ENCODE data around the gene L3MBTL1. TPM values are rescaled to one million over a fixed set of nuclear protein-coding genes. Genes with fewer than 3 reads are reported as not detected.

L3MBTL1 gene
- polyA plus RNA-seq, 3 donors = 0.31 to 9.0 (median 0.36) TPM

DNA sequence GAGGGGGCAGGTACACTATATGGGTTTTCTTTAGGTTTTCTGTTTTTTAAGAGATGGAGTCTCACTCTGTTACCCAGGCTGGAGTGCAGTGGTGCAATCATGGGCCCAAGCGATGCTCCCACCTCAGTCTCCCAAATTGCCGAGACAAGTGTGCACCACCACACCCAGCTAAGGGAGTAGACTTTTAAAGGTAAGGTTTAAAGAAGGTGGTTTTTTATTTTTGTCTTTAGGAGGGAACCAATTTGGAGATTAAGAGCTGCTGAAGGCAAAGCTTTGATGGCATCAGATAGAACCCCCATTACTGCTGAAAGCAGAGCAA, 41.9 kb upstream of the L3MBTL1 start:
- Histone ChIP-seq H3K79me2 (ENCODE audit: insufficient read depth, low read length) (peaks cover 39% of the 10 kb centered on the region), H2AFZ (ENCODE audit: insufficient read depth, low read depth, low read length, poor library complexity, severe bottlenecking) (no peak overlapping the region), H3K27ac (ENCODE audit: low read depth in 1 of 2, low read length in 2 of 2) (no peak overlapping the region), H3K4me3 (replicated peaks in 1 of 3; ENCODE audit: low read depth in 2 of 3, low read length in 3 of 3) (no peak overlapping the region), H3K4me2 (replicated peaks; ENCODE audit: extremely low read depth, low read length, poor library complexity, severe bottlenecking) (no peak overlapping the region), H3K4me1 (ENCODE audit: control insufficient read depth in 1 of 2, insufficient read depth in 2 of 2, low read length in 2 of 2) (no peaks in the 10 kb centered on the region), H3K9ac (ENCODE audit: insufficient read depth, low read length, poor library complexity, severe bottlenecking) (no peak overlapping the region), H3K27me3 (ENCODE audit: control insufficient read depth in 2 of 2, insufficient read depth in 2 of 2, low read length in 2 of 2) (no peaks in the 10 kb centered on the region), H3K9me3 (replicated peaks in 1 of 2; ENCODE audit: control insufficient read depth in 1 of 2, insufficient read depth in 1 of 2, low read length in 2 of 2) (no peaks in the 10 kb centered on the region), H3K36me3 (replicated peaks in 1 of 2; ENCODE audit: control insufficient read depth in 1 of 2, insufficient read depth in 2 of 2, low read length in 2 of 2) (peaks cover 65 to 88% of the 10 kb centered on the region in 2 donors), H4K20me1 (ENCODE audit: insufficient read depth, low read length) (peaks cover 100% of the 10 kb centered on the region)
- H3K27me3 Mint-ChIP-seq (ENCODE audit: low read depth in 3 of 3) = peaks cover 0 to 3% (median 2%) of the 10 kb centered on the region in 3 donors
- no peak overlapping the region for H3K4me3 Mint-ChIP-seq
- TF ChIP-seq CTCF (IDR thresholded peaks at IDR 0.05) = no peak
- DNase-seq = no peak
- intact Hi-C loops (cut with micrococcal nuclease) = loop anchor here in 1 of 2 donors (10.0 kb wide), 1 partner anchor 839 kb away; no protein-coding TSS in a partner anchor
- H3K27ac Mint-ChIP-seq = no peak overlapping the region
- no CpG with 5 or more reads among the region's 2 CpGs for WGBS (ENCODE audit: insufficient coverage)
- no peaks in the 10 kb centered on the region for H3K9me3 Mint-ChIP-seq
- H3K36me3 Mint-ChIP-seq = peaks cover 76 to 91% of the 10 kb centered on the region in 2 donors
- peaks cover 18% of the 10 kb centered on the region for H3K4me1 Mint-ChIP-seq

GRCh38 chr20:43467589-43467988, 39.9 kb upstream of the L3MBTL1 start:
- Mint-ChIP-seq H3K27ac (no peak overlapping the region), H3K9me3 (no peaks in the 10 kb centered on the region), H3K36me3 (peaks cover 58 to 77% of the 10 kb centered on the region in 2 donors), H3K4me3 (no peak overlapping the region), H3K27me3 (ENCODE audit: low read depth in 3 of 3) (peaks cover 0 to 3% (median 2%) of the 10 kb centered on the region in 3 donors), H3K4me1 (peaks cover 12% of the 10 kb centered on the region)
- Histone ChIP-seq H4K20me1 (ENCODE audit: insufficient read depth, low read length) (peaks cover 97% of the 10 kb centered on the region), H3K4me3 (replicated peaks in 1 of 3; ENCODE audit: low read depth in 2 of 3, low read length in 3 of 3) (no peak overlapping the region), H3K4me1 (ENCODE audit: control insufficient read depth in 1 of 2, insufficient read depth in 2 of 2, low read length in 2 of 2) (no peaks in the 10 kb centered on the region), H3K36me3 (replicated peaks in 1 of 2; ENCODE audit: control insufficient read depth in 1 of 2, insufficient read depth in 2 of 2, low read length in 2 of 2) (peaks cover 47 to 68% of the 10 kb centered on the region in 2 donors), H3K27ac (ENCODE audit: low read depth in 1 of 2, low read length in 2 of 2) (no peak overlapping the region), H3K27me3 (ENCODE audit: control insufficient read depth in 2 of 2, insufficient read depth in 2 of 2, low read length in 2 of 2) (no peaks in the 10 kb centered on the region), H3K9me3 (replicated peaks in 1 of 2; ENCODE audit: control insufficient read depth in 1 of 2, insufficient read depth in 1 of 2, low read length in 2 of 2) (no peaks in the 10 kb centered on the region), H2AFZ (ENCODE audit: insufficient read depth, low read depth, low read length, poor library complexity, severe bottlenecking) (no peak overlapping the region), H3K4me2 (replicated peaks; ENCODE audit: extremely low read depth, low read length, poor library complexity, severe bottlenecking) (no peak overlapping the region), H3K9ac (ENCODE audit: insufficient read depth, low read length, poor library complexity, severe bottlenecking) (no peak overlapping the region), H3K79me2 (ENCODE audit: insufficient read depth, low read length) (peaks cover 22% of the 10 kb centered on the region)
- no CpG with 5 or more reads among the region's 1 CpG for WGBS (ENCODE audit: insufficient coverage)
- no peak for TF ChIP-seq CTCF (IDR thresholded peaks at IDR 0.05)
- intact Hi-C loops (cut with micrococcal nuclease) = loop anchor here in 1 of 2 donors (10.0 kb wide), 1 partner anchor 837 kb away; no protein-coding TSS in a partner anchor
- DNase-seq = no peak
